Glutamatergic neuron (in vitro differentiated cells): ENCODE data around the gene ZFYVE19. TPM values are rescaled to one million over a fixed set of nuclear protein-coding genes. Genes with fewer than 3 reads are reported as not detected.

Source experiments
- DNase-seq: peaks from one replicate; pipeline ENCODE4 v3.0.0; 2022
- H3K27ac Mint-ChIP-seq: one replicate; pipeline ENCODE4 v1.8.0; 2020; ENCODE audit warnings: mild to moderate bottlenecking, mixed read lengths, inconsistent platforms; ENCODE audit not compliant: unreplicated experiment
- H3K27me3 Mint-ChIP-seq: one replicate; pipeline ENCODE4 v1.8.0; 2020; ENCODE audit warnings: mild to moderate bottlenecking, moderate library complexity, mixed read lengths, inconsistent platforms; ENCODE audit not compliant: unreplicated experiment
- H3K36me3 Mint-ChIP-seq: one replicate; pipeline ENCODE4 v1.8.0; 2020; ENCODE audit warnings: mild to moderate bottlenecking, mixed read lengths, inconsistent platforms; ENCODE audit not compliant: unreplicated experiment
- H3K4me1 Mint-ChIP-seq: one replicate; pipeline ENCODE4 v1.8.0; 2020; ENCODE audit warnings: mild to moderate bottlenecking, low read depth, mixed read lengths, inconsistent platforms; ENCODE audit not compliant: unreplicated experiment
- H3K4me3 Mint-ChIP-seq: one replicate; pipeline ENCODE4 v1.8.0; 2020; ENCODE audit warnings: mild to moderate bottlenecking, mixed read lengths, inconsistent platforms; ENCODE audit not compliant: unreplicated experiment
- H3K9me3 Mint-ChIP-seq: one replicate; pipeline ENCODE4 v1.8.0; 2020; ENCODE audit warnings: mild to moderate bottlenecking, moderate library complexity, mixed read lengths, inconsistent platforms; ENCODE audit not compliant: unreplicated experiment
- total RNA-seq: library from RNA; stranded (reverse); fragmentation: NEBNext Ultra II Directional; extraction: Animal tissue kit (Norgen Biotek cat#: 25700); gene quantifications from one replicate; pipeline ENCODE4 v1.2.1, GENCODE V29; 2021; ENCODE audit not compliant: unreplicated experiment
- TF ChIP-seq, protein P1 (sequence below): fragments of 200-600 bp; sonication (generic); IDR thresholded peaks from one replicate; pipeline ENCODE4 v1.5.0; 2021; ENCODE audit not compliant: partially characterized antibody, unreplicated experiment

ZFYVE19 gene
- total RNA-seq, 1 donor from 2014 or later, result 11.8 TPM

- no peak for DNase-seq
- peaks cover 5% of the 10 kb centered on the region for H3K9me3 Mint-ChIP-seq
- H3K27ac Mint-ChIP-seq, result no peak overlapping the region
- no peaks in the 10 kb centered on the region for H3K36me3 Mint-ChIP-seq
- H3K4me1 Mint-ChIP-seq, result peaks cover 12% of the 10 kb centered on the region
- H3K27me3 Mint-ChIP-seq, result peaks cover 11% of the 10 kb centered on the region
- no peak overlapping the region for H3K4me3 Mint-ChIP-seq
- TF ChIP-seq, protein P1, sequence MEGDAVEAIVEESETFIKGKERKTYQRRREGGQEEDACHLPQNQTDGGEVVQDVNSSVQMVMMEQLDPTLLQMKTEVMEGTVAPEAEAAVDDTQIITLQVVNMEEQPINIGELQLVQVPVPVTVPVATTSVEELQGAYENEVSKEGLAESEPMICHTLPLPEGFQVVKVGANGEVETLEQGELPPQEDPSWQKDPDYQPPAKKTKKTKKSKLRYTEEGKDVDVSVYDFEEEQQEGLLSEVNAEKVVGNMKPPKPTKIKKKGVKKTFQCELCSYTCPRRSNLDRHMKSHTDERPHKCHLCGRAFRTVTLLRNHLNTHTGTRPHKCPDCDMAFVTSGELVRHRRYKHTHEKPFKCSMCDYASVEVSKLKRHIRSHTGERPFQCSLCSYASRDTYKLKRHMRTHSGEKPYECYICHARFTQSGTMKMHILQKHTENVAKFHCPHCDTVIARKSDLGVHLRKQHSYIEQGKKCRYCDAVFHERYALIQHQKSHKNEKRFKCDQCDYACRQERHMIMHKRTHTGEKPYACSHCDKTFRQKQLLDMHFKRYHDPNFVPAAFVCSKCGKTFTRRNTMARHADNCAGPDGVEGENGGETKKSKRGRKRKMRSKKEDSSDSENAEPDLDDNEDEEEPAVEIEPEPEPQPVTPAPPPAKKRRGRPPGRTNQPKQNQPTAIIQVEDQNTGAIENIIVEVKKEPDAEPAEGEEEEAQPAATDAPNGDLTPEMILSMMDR, result no peak
These were observed 43.8 kb downstream of the ZFYVE19 start for GRCh38 chr15:40850576-40851112.

- no peak overlapping the region for H3K27ac Mint-ChIP-seq
- TF ChIP-seq, protein P1, result no peak
- H3K4me1 Mint-ChIP-seq, result peaks cover 9% of the 10 kb centered on the region
- H3K9me3 Mint-ChIP-seq, result peaks cover 2% of the 10 kb centered on the region
- peaks cover 5% of the 10 kb centered on the region for H3K27me3 Mint-ChIP-seq
- DNase-seq, result no peak
- H3K36me3 Mint-ChIP-seq, result no peaks in the 10 kb centered on the region
- no peak overlapping the region for H3K4me3 Mint-ChIP-seq
These were observed 45.6 kb downstream of the ZFYVE19 start for GRCh38 chr15:40852529-40852928.

GRCh38 chr15:40853241-40853890 is 46.5 kb downstream of the ZFYVE19 start:
- no peak overlapping the region for H3K27ac Mint-ChIP-seq
- peaks cover 2% of the 10 kb centered on the region for H3K9me3 Mint-ChIP-seq
- peaks cover 2% of the 10 kb centered on the region for H3K4me1 Mint-ChIP-seq
- no peak overlapping the region for H3K4me3 Mint-ChIP-seq
- no peak for DNase-seq
- no peaks in the 10 kb centered on the region for H3K36me3 Mint-ChIP-seq
- TF ChIP-seq, protein P1, result no peak
- H3K27me3 Mint-ChIP-seq, result peaks cover 5% of the 10 kb centered on the region

GRCh38 chr15:40854161-40854560 is 47.3 kb downstream of the ZFYVE19 start:
- peaks cover 2% of the 10 kb centered on the region for H3K4me1 Mint-ChIP-seq
- peaks cover 2% of the 10 kb centered on the region for H3K9me3 Mint-ChIP-seq
- H3K4me3 Mint-ChIP-seq, result no peak overlapping the region
- TF ChIP-seq, protein P1, result no peak
- no peaks in the 10 kb centered on the region for H3K36me3 Mint-ChIP-seq
- no peak for DNase-seq
- H3K27me3 Mint-ChIP-seq, result peaks cover 5% of the 10 kb centered on the region
- H3K27ac Mint-ChIP-seq, result no peak overlapping the region

DNA sequence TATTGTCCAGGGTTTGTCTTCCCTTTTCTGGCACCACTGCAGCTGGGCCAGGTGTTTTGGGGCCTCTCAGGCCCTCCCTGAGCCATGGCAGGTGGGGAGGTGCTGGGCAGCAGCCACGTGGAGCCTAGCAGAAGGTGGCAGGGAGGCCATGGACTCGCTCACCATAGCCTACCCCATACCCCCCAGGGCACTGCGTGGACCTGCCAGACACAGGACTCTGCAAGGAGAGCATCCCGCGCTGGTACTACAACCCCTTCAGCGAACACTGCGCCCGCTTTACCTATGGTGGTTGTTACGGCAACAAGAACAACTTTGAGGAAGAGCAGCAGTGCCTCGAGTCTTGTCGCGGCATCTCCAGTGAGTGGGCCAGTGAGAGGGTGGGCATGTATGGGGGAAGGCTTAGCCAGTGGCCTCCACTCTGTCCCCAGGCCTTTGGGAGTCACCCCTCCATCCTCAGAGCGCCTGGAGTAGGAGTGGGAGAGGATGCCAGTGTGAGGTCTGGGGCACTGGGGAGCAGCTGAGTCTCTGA is 48.9 kb downstream of the ZFYVE19 start:
- no peaks in the 10 kb centered on the region for H3K4me1 Mint-ChIP-seq
- no peak overlapping the region for H3K27ac Mint-ChIP-seq

More for the DNA sequence above, 48.9 kb downstream of the ZFYVE19 start:
- TF ChIP-seq, protein P1, result no peak
- peaks cover 5% of the 10 kb centered on the region for H3K27me3 Mint-ChIP-seq
- peaks cover 4% of the 10 kb centered on the region for H3K9me3 Mint-ChIP-seq
- no peaks in the 10 kb centered on the region for H3K36me3 Mint-ChIP-seq
- no peak overlapping the region for H3K4me3 Mint-ChIP-seq
- no peak for DNase-seq
